Esophagus muscularis mucosa (tissue), 4 donors: ENCODE results near the gene ABHD12. TPM values are rescaled to one million over a fixed set of nuclear protein-coding genes. Genes with fewer than 3 reads are reported as not detected.

Experiments
- DNase-seq: peaks from one replicate; pipeline ENCODE4 v3.0.0-alpha.2; 2017; ENCODE audit errors: extremely low spot score
- H3K27ac ChIP-seq, 4 donors: fragments of 200-600 bp; sonication (generic); replicated peaks in 1 of 4; 1 replicate in 3 of 4; 2 replicates in 1 of 4; pipeline ENCODE4 v1.5.1; 2016 to 2019; ENCODE audit warnings: mild to moderate bottlenecking in 1 of 4
- H3K27me3 ChIP-seq, 4 donors: fragments of 200-600 bp; sonication (generic); one replicate each; pipeline versions ENCODE4 v1.5.1 to v1.6.0; 2016 to 2019
- H3K36me3 ChIP-seq, 4 donors: fragments of 200-600 bp; sonication (generic); one replicate each; pipeline ENCODE4 v1.5.1; 2016 to 2019
- H3K4me1 ChIP-seq, 4 donors: fragments of 200-600 bp; sonication (generic); one replicate each; pipeline ENCODE4 v1.5.1; 2016 to 2019
- H3K4me3 ChIP-seq, 4 donors: fragments of 200-600 bp; sonication (generic); 1 replicate in 2 of 4; 2 replicates in 2 of 4; pipeline ENCODE4 v1.5.1; 2016 to 2019; ENCODE audit warnings: mild to moderate bottlenecking in 4 of 4, moderate library complexity in 1 of 4
- H3K9me3 ChIP-seq, 4 donors: fragments of 200-600 bp; sonication (generic); 1 replicate in 3 of 4; 2 replicates in 1 of 4; pipeline ENCODE4 v1.5.1; 2016 to 2019
- EP300 ChIP-seq: sonication (generic); formaldehyde crosslinking; IDR thresholded peaks from one replicate; pipeline ENCODE4 v1.6.1; 2017; ENCODE audit warnings: antibody characterized with exemption
- POLR2A ChIP-seq: fragments of 450-650 bp; IDR thresholded peaks from one replicate; pipeline ENCODE4 v1.6.1; 2017; ENCODE audit warnings: antibody characterized with exemption, moderate library complexity, mild to moderate bottlenecking, low read depth
- POLR2AphosphoS5 ChIP-seq, 2 donors: sonication (generic); formaldehyde crosslinking; IDR thresholded peaks; one replicate each; pipeline ENCODE4 v1.6.1; 2017; ENCODE audit warnings: antibody characterized with exemption in 2 of 2
- WGBS: methylation state at CpG from one replicate; pipeline ENCODE4 v1.1.5; 2018; 5-methylcytosine and 5-hydroxymethylcytosine counted together
- intact Hi-C: fragments of 100-400 bp; cut with DNase I; formaldehyde crosslinking; loops from one replicate; pipeline ENCODE4 v1.15.1; 2023
- total RNA-seq, 4 donors: library from RNA; depleted of rRNA; stranded (reverse); fragments of >200 nt; gene quantifications; one replicate each; pipeline versions ENCODE4 v1.1.0 to v1.2.1, GENCODE V29; 2016
- TF ChIP-seq, protein P1 (sequence below), 3 experiments: fragments of 200-600 bp in 2 of 3; fragments of 450-650 bp in 1 of 3; sonication (generic) in 2 of 3; IDR thresholded peaks; one replicate each; pipeline ENCODE4 v1.5.1; 2017 to 2019; ENCODE audit warnings: antibody characterized with exemption in 3 of 3, mild to moderate bottlenecking in 2 of 3, moderate library complexity in 1 of 3

The ABHD12 gene
- total RNA-seq, 4 donors from 2014 or later = 27.0 to 41.6 (median 35.4) TPM

DNA sequence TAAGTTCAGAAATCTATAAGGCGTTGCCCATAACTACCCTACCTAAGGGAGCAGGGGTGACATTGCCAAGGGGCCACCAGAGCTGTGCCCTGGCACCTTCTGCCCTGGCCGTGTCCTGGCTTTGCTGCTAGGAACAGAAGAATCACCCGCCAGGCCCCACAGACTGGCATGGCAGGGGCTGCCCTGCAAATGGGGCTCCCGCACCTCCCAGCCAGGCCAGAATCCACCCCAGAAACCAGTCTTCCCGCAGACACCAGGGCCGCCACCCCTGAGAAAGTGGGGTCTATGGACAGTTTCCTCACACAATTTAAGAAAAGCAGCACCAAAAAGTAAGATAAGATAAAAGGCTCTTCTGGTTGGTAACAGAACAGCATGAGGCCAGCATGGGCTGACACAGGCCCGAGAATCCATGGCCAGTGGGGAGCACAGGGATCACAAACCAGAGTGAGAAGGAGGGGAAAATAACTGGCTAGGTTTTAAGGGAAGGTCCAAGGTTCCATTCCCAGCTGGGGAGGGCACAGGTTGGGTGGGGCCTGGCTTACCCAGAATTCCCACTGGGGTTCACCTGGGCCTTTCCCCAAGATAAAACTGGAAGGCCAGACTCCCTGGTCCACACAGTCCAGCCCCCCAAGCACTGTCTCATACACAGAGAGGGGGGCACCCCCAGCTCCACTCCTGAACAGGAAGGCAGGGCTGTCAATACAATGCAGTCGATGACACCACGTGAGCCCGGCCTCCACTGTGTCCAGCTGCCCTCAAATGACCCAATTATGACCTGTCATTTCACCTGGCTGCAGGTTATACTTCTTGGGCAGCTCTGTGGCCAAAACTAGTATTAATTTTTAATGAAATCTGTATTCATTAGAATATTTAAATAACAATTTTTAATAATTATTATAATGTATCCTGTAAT is 83.4 kb downstream of the ABHD12 start:
- H3K36me3 ChIP-seq = peaks cover 0 to 55% (median 24%) of the 10 kb centered on the region in 4 donors
- H3K4me3 ChIP-seq = no peak overlapping the region
- 95% methylated on average over 10 of the region's 10 CpGs for WGBS
- TF ChIP-seq, protein P1, sequence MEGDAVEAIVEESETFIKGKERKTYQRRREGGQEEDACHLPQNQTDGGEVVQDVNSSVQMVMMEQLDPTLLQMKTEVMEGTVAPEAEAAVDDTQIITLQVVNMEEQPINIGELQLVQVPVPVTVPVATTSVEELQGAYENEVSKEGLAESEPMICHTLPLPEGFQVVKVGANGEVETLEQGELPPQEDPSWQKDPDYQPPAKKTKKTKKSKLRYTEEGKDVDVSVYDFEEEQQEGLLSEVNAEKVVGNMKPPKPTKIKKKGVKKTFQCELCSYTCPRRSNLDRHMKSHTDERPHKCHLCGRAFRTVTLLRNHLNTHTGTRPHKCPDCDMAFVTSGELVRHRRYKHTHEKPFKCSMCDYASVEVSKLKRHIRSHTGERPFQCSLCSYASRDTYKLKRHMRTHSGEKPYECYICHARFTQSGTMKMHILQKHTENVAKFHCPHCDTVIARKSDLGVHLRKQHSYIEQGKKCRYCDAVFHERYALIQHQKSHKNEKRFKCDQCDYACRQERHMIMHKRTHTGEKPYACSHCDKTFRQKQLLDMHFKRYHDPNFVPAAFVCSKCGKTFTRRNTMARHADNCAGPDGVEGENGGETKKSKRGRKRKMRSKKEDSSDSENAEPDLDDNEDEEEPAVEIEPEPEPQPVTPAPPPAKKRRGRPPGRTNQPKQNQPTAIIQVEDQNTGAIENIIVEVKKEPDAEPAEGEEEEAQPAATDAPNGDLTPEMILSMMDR (IDR thresholded peaks at IDR 0.05) = no peak
- TF ChIP-seq POLR2AphosphoS5 (IDR thresholded peaks at IDR 0.05) (no peak), EP300 (no peak), POLR2A (no peak)
- H3K4me1 ChIP-seq = peaks cover 23 to 30% (median 29%) of the 10 kb centered on the region in 4 donors
- no peak for DNase-seq
- no peaks in the 10 kb centered on the region for H3K27me3 ChIP-seq
- intact Hi-C loops = no loop called here
- H3K9me3 ChIP-seq = no peaks in the 10 kb centered on the region
- H3K27ac ChIP-seq = no peak overlapping the region

- TF ChIP-seq EP300 = no peak
- TF ChIP-seq, protein P1 (IDR thresholded peaks at IDR 0.05) = no peak
- WGBS = 89% methylated on average over 1 of the region's 11 CpGs
- intact Hi-C loops = no loop called here
- Histone ChIP-seq H3K4me1 (peaks cover 0 to 25% (median 7%) of the 10 kb centered on the region in 4 donors), H3K9me3 (no peaks in the 10 kb centered on the region), H3K27me3 (no peaks in the 10 kb centered on the region), H3K36me3 (peaks cover 0 to 72% (median 41%) of the 10 kb centered on the region in 4 donors), H3K4me3 (no peak overlapping the region), H3K27ac (no peak overlapping the region)
- DNase-seq = no peak
These were observed 86.5 kb downstream of the ABHD12 start for GRCh38 chr20:25304025-25304549.

DNA sequence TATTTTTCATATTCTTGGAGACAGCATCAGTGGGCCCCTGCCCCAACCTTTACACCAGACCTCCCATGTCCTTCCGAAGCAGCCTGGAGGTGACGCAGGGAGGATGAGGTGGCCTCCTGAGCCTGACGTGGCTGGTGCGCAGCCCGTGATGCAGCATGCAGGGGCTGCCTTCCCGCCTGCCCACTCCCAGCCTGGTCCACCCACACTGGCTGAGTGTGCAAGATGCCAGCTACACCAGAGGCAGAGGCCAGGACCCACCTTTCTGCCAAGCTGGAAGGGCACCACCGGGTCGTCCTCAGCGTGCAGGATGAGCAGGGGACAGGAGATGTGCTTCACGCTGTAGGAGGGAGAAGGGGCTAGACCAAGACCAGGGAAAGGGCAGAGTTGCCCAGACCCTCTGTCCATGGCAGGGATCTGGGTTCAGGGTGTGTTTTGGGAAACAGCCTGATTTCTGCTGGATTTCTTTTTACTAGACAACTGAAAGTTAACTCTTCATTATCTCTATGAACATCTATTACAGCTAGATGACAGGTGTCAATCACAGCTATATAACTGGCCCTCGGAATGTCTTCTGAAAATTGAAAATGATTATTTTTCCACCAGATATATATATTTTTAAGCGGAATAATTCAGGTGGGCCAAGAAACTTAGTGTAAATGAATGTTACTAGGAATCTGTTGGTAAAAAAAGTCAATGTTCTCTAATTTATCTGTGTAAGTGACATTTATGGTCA is 87.2 kb downstream of the ABHD12 start:
- TF ChIP-seq, protein P1 (IDR thresholded peaks at IDR 0.05) = no peak
- TF ChIP-seq EP300 = no peak
- TF ChIP-seq POLR2A = no peak
- no peak for TF ChIP-seq POLR2AphosphoS5 (IDR thresholded peaks at IDR 0.05)
- WGBS = 92% methylated on average over 11 of the region's 12 CpGs
- no peak overlapping the region for H3K4me3 ChIP-seq
- H3K27ac ChIP-seq = no peak overlapping the region
- intact Hi-C loops = no loop called here
- H3K36me3 ChIP-seq = peaks cover 0 to 72% (median 46%) of the 10 kb centered on the region in 4 donors
- no peaks in the 10 kb centered on the region for H3K27me3 ChIP-seq
- no peak for DNase-seq
- H3K9me3 ChIP-seq = no peaks in the 10 kb centered on the region
- H3K4me1 ChIP-seq = peaks cover 0 to 25% (median 7%) of the 10 kb centered on the region in 4 donors

GRCh38 chr20:25302596-25302995 is 88.0 kb downstream of the ABHD12 start:
- Histone ChIP-seq H3K4me3 (no peak overlapping the region), H3K4me1 (peaks cover 0 to 26% (median 8%) of the 10 kb centered on the region in 4 donors), H3K9me3 (no peaks in the 10 kb centered on the region), H3K27me3 (no peaks in the 10 kb centered on the region), H3K36me3 (peaks cover 1 to 72% (median 47%) of the 10 kb centered on the region in 4 donors), H3K27ac (peak overlapping the region in 2 of 4 donors; percentile 54 to 55)
- DNase-seq = no peak
- intact Hi-C loops = no loop called here
- TF ChIP-seq EP300 = no peak
- no peak for TF ChIP-seq POLR2A
- TF ChIP-seq, protein P1 (IDR thresholded peaks at IDR 0.05) = no peak
- no peak for TF ChIP-seq POLR2AphosphoS5 (IDR thresholded peaks at IDR 0.05)
- 88% methylated on average over 6 of the region's 6 CpGs for WGBS
